Measurements from ENCODE around the gene ZBTB7C.

The ZBTB7C gene

DNA sequence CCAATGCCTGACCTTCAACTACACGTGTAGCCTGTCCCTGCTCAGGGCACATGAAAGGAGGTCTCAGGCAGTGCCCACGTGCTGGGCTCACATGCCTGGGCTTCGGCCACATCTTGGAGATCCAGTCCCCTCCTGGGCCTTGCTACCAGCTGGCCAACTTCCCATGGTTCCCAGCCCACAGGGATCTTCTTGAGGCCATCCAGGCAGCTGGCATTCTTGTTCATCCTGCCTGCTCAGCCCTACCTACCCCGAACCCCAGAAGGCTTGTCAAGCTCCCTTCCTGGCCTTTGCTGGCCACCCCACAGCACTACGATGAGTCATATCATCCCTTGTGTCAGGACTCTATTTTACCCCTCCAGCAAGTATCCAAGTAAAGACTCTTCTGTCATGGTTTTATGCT is 97.1 kb downstream of the ZBTB7C start:
- Histone ChIP-seq H3K4me3 (ENCODE audit: insufficient read depth, low read length, poor library complexity, severe bottlenecking) (no peak overlapping the region), H3K27me3 (ENCODE audit: low read length) (no peaks in the 10 kb centered on the region), H3K9me3 (ENCODE audit: insufficient read depth, low read length) (no peaks in the 10 kb centered on the region), H4K20me1 (ENCODE audit: low read depth, low read length) (no peaks in the 10 kb centered on the region), H3K9me2 (replicated peaks; ENCODE audit: insufficient read depth, low read length) (no peaks in the 10 kb centered on the region), H3K9ac (ENCODE audit: low read length) (no peak overlapping the region), H3K4me2 (ENCODE audit: low read depth, low read length, poor library complexity, severe bottlenecking) (no peak overlapping the region), H2AFZ (ENCODE audit: low read depth, low read length, severe bottlenecking) (no peak overlapping the region), H3F3A (ENCODE audit: insufficient read depth) (no peaks in the 10 kb centered on the region), H3K79me2 (ENCODE audit: insufficient read depth, low read length) (no peaks in the 10 kb centered on the region), H3K27ac (ENCODE audit: low read depth, low read length) (no peak overlapping the region), H3K36me3 (ENCODE audit: low read length) (no peaks in the 10 kb centered on the region)
- TF ChIP-seq EZH2phosphoT487 (conservative IDR thresholded peaks at IDR 0.05; ENCODE audit: low read length) (no peak), CTCF (IDR thresholded peaks at IDR 0.05; ENCODE audit: insufficient read depth, low read length, poor library complexity, severe bottlenecking) (no peak)

DNA sequence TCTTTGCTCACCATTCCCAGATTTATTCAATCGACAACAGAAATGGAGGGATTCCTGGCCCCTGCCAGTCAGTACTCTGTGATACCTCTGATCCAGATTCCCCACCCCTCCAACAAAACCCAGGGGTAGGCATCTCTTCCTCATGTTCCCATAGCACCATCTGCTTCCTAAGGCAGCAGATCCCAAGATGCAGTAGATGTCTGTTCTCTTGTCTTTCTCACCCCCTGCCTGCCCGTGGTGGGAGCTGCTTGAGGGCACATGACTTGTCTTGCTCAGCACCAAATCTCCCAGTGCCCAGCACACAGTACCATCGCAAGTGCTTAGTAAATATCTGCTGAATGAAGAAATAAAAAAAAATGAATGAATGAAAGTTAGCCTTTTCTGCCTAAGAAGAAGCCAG is 98.2 kb downstream of the ZBTB7C start:
- Histone ChIP-seq H3K27ac (ENCODE audit: low read depth, low read length) (no peak overlapping the region), H3K9ac (ENCODE audit: low read length) (no peak overlapping the region), H3F3A (ENCODE audit: insufficient read depth) (no peaks in the 10 kb centered on the region), H3K9me3 (ENCODE audit: insufficient read depth, low read length) (no peaks in the 10 kb centered on the region), H4K20me1 (ENCODE audit: low read depth, low read length) (no peaks in the 10 kb centered on the region), H3K36me3 (ENCODE audit: low read length) (no peaks in the 10 kb centered on the region), H3K9me2 (replicated peaks; ENCODE audit: insufficient read depth, low read length) (no peaks in the 10 kb centered on the region), H3K4me3 (ENCODE audit: insufficient read depth, low read length, poor library complexity, severe bottlenecking) (no peak overlapping the region), H3K27me3 (ENCODE audit: low read length) (no peaks in the 10 kb centered on the region), H2AFZ (ENCODE audit: low read depth, low read length, severe bottlenecking) (no peak overlapping the region), H3K79me2 (ENCODE audit: insufficient read depth, low read length) (no peaks in the 10 kb centered on the region), H3K4me2 (ENCODE audit: low read depth, low read length, poor library complexity, severe bottlenecking) (no peak overlapping the region)
- TF ChIP-seq CTCF (IDR thresholded peaks at IDR 0.05; ENCODE audit: insufficient read depth, low read length, poor library complexity, severe bottlenecking): no peak
- TF ChIP-seq EZH2phosphoT487 (conservative IDR thresholded peaks at IDR 0.05; ENCODE audit: low read length): no peak

DNA sequence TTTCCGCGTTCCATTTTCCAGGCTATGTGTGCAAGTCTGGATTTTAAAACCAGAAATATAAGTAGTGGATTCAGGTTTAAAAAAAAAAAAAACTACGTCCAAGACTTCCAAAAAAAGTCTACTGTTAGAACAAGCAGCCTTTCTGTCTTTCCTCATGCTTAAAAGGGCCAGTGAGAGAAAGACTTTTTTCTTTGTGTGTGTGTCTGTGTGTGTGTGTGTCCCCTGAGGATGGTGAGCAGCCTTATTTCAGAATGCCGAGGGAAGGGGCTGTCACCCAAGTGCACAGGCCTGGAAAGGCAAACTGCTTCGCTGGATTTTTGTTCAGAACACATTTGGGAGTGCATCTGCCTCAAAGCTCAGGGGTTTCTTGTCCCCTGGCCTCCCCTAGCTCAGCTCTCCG is 98.8 kb downstream of the ZBTB7C start:
- Histone ChIP-seq H3K36me3 (ENCODE audit: low read length) (no peaks in the 10 kb centered on the region), H3K9me3 (ENCODE audit: insufficient read depth, low read length) (no peaks in the 10 kb centered on the region), H3K4me3 (ENCODE audit: insufficient read depth, low read length, poor library complexity, severe bottlenecking) (no peak overlapping the region), H3K9ac (ENCODE audit: low read length) (no peak overlapping the region), H3K79me2 (ENCODE audit: insufficient read depth, low read length) (no peaks in the 10 kb centered on the region), H2AFZ (ENCODE audit: low read depth, low read length, severe bottlenecking) (no peak overlapping the region), H3K27ac (ENCODE audit: low read depth, low read length) (no peak overlapping the region), H4K20me1 (ENCODE audit: low read depth, low read length) (no peaks in the 10 kb centered on the region), H3F3A (ENCODE audit: insufficient read depth) (no peaks in the 10 kb centered on the region), H3K9me2 (replicated peaks; ENCODE audit: insufficient read depth, low read length) (no peaks in the 10 kb centered on the region), H3K4me2 (ENCODE audit: low read depth, low read length, poor library complexity, severe bottlenecking) (no peak overlapping the region), H3K27me3 (ENCODE audit: low read length) (no peaks in the 10 kb centered on the region)
- TF ChIP-seq EZH2phosphoT487 (conservative IDR thresholded peaks at IDR 0.05; ENCODE audit: low read length) (no peak), CTCF (IDR thresholded peaks at IDR 0.05; ENCODE audit: insufficient read depth, low read length, poor library complexity, severe bottlenecking) (no peak)

All from SU-DHL-6 (cell line).